DLD1 (cell line): ENCODE data around the gene MTERF4.
"Not testable (repeated sequence)": the region's sequence is repeated elsewhere in the genome, so short reads cannot be mapped to it uniquely, and the experiment has no call there.

Experiments used
- in situ Hi-C: cut with HindIII; loops from 2 replicates; pipeline ENCODE4 v1.10.0; 2017; ENCODE audit warnings: low sequenced_read_pairs

Gene MTERF4

DNA sequence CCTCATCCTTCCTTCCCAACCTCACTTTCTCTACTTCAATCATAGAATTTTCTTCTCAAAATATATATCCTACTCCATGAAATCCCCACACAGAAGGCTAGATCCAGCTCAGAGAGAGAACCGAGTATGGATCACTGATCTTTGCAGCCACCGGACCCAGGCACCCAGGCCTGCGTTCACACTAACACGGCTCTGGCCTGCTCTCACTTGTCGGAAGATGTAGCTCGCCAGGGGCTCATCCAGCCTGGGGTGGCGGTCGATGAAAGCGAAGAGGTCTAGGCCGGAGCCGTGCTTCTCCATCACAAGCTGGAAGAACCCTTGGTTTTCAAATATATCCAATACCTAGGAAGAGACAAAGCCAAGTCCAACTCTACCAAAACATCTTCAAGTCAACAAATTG lies 12.7 kb upstream of the MTERF4 start:
- in situ Hi-C loops = no loop called here

DNA sequence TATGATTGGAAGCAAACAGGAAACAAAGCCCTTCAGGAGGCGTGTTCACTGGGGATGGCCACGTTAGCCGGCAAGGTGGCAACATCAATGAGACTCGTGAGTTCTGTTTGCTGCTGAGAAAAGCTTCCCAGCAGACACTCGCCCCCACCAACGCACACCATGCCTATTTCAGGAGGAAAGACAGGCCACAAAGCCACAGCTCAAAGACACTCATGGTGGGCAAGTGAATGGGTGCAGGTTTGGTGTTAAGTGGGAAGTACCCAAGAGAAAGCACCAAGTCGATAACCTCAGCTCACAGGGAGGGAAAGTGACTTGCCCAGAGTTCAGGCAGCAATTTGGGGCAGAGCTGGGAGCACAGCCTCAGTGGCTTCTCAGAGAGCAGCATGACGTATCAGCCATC lies 10.5 kb upstream of the MTERF4 start:
- in situ Hi-C loops = no loop called here

DNA sequence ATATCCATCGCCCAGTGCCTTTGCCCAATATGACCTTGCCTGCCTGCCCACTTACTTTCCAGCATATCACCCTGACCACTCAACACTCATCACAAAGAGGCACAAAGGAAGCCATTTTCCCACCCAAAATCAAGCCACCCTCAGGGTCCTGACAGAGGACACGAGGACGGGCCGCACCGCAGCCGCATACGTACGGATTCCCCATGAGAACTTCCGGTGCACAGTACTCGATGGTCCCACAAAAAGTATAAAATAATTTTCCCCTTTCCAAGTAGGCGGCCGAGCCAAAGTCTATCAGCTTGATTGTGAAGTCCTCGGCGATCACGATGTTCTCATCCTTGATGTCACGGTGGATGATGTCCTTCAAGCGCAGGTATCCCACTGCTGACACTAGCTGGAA lies 10.0 kb upstream of the MTERF4 start:
- in situ Hi-C loops = no loop called here

DNA sequence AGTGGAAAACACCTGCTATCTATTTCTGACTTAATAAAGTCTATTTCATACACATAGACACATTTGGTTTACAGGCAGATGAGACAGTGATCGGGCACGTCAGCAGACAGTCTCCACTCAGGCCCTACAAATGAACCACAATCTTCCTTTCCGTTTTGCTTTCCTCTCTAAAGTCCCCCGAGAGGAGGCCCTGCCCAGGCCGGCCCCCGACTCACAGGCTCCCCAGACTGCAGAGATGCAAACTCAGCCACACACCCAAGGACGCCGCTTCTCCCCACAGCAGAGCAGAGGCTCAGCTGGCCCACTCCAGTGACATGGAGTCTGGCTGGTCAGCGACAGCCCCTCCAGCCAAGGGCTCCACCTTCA lies 9.3 kb upstream of the MTERF4 start:
- in situ Hi-C loops = no loop called here

DNA sequence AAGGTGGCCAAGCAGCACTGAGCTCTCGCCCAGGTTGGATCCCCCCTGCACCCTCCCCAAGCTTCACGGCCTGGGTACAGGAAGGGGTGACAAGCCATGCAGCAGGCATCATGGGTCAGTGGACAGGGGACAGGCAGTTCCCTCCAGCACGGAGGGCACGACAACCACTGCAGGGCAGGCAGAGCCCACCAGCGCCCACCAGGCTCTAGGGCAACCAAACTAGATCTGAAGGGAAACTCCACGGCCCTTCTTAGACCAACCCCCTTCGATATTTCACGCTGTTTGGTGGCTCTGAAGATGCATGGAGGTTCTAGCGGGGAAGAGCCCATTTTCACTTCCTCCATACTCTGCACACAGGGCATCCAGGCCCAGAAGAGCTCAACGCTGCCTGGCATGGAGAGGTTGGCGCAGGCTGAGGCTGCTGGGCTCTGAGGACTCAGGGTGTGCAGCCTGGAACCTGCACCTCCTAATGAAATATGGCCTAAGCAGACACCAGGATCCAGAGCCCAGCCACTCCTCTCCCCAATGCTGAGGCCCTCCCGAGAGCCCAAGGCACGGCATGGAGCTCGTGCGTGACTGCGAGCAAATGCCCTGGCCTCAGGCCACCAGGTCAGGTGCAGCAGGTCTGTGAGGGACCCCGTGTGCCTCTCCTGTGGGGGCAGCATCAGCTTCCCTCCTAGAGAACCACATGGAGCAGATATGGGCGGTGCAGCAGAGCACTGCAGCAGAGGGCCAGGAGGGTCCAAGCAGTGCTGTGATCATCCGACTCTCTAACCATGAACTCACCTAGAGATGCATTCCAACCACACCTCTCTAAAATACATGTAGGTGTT lies 8.7 kb upstream of the MTERF4 start:
- in situ Hi-C loops = no loop called here

DNA sequence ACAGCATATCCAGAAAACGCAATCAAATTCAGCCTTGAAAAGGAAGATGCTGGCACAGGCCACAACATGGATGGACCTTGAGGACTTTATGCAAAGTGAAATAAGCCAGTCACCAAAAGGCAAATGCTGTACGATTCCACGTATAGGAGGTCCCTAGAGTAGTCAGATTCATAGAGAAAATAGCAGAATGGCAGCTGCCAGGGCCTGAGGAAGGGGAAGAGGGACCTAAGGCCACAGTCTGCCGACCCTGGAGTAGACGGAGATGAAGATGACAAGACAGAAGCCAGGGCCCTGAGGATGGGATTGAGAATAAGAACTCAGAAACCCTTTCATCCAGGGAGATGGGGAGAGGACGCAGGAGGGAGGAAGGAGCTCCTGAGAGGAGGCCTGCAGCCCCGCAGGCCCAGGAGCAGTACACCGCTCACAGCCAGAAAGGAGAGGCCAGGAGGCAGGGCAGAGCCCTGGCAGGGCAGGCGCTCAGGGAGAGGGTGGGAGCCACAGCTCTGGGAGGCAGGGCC lies 8.1 kb upstream of the MTERF4 start:
- in situ Hi-C loops = no loop called here

DNA sequence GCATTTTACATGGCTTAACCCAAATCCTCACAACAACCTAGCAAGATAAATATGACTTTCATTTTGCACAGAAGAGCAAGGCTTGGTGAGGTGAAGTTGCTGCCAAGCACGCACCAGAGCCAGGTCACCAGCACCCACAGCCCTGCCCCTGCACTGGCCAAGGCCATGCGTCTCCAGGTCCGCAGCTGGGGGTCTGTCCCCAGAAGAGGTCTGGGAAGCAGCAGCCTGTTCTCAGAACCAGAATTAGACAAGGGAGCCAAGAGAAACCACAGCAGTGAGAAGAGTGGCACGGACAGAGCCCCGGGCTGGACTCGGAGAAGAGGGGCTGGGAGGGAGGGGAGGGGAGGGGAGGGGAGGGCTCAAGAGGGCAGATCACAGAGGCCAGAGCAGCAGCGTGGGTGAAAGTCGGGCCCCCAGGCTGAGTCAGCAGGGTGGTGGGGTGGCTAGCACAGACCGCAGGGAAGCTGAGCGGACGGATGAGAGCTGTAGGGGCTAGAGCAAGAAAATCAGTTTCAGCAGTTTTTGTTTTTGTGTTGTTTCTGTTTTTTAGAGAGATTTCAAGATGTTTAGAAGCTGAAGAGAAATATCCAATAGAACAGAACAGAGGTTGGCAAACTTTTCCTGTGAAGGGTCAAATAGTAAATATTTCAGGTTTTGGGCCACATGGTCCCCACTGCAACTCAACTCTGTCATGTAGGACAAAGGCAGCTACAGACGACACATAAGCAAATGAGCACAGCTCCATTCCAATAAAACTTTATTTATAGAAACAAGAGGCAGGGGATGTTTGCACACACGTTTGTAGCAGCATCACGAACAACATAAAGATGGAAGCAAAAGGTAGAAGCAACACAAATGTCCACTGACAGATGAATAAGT lies 7.4 kb upstream of the MTERF4 start:
- in situ Hi-C loops = no loop called here

DNA sequence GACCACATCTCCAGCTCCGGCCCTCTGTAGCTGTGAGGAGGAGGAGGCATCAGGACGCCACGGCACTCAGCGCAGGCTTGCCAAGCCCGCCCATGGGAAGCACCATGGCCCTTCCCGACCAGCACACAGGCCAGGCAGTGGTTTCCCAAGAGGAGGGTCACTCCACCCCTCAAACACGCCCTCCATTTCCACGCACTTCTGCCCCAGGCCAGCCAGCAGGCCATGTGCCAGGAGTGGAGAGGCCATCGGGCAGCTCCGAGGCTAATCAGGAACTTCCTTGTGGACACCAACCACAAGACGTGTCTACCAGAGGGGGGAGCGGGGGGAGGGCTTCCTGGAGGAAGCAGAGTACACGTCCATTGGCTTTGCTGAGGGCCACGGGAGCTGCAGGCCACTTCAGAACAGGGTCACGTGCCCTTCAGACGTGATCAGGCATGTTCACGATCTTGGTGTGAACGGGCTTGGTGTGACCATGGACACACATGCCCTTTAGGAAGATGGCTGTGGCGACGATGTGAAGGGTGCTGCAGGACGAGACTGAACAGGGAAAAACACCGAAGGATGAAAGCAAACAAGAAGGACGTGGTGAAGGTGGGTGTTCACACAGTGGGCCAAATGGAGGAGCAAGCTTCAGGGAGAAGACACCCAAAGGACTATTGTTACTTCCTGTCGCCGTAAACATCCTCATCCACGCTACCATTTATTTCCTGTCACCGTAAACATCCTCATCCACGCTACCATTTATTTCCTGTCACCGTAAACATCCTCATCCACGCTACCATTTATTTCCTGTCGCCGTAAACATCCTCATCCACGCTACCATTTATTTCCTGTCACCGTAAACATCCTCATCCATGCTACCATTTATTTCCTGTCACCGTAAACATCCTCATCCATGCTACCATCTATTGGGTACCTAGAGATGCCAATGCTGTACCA lies 6.5 kb upstream of the MTERF4 start:
- in situ Hi-C loops = no loop called here

DNA sequence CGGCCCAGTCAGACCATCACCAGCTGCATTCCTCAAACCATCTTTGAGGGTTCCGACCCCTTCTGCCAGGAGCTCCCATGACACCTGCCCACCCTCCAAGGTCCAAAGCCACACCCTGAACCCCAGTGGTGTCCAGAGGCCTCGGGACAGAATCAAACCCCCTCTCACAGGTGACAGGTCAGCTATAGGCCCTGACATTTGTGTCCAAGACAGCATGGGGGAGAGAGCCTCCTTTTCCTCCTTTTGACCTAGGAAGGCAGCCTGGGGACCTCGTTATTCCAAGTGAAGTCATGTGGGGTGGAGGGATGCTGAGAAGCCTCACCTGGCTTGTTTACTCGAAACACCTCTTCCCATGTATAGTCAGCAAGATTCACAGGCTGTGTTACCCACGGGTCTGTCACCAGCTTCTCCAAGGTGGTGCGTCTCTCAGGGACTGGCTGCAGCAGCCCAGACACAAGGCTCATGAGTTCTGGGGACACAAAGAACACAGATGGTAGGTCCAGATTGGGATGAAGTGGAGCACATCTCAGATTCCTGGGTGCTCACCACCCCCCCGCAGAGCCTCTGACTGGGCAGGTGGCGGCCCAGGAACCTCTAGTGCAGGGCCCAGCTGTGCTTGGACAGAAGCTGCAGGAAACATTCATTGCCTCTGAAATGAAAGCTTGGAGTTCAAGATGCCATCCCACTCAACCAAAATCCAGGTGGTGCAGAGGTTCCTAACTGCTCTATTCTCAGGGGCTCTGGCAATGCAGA lies 5.1 kb upstream of the MTERF4 start:
- in situ Hi-C loops = no loop called here

DNA sequence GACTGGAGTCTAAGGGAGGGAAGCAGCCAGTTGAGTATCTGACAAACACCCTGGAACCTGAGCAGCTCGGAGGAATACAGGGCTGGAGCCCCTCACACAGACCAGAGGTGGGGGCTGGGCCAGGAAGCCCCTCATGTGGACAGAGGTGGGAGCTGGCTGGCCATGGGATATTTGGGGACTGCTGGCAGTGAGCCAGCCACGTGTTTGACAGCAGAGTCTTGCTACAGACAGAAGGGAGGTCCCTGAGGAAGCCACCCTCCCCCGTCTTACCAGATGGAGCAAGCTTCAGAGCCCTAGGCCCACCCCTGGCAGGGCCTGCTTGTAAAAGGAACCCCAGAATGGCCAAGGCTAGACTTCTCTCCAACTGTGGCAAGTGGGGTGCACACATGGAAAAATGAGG lies 3.6 kb upstream of the MTERF4 start:
- in situ Hi-C loops = no loop called here

DNA sequence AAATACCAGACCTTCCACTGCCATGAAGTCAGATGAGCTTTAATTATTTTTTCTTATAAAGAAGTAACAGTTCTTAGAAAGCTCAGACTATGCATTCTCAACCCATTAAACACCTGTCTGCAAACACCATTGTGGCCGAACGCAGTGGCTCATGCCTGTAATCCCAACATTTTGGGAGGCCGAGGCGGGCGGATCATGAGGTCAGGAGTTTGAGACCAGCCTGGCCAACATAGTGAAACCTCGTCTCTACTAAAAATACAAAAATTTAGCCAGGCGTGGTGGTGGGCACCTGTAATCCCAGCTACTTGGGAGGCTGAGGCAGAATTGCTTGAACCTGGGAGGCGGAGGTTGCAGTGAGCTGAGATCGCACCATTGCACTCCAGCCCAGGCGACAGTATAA lies 2.5 kb upstream of the MTERF4 start:
- in situ Hi-C loops = not testable (repeated sequence)

DNA sequence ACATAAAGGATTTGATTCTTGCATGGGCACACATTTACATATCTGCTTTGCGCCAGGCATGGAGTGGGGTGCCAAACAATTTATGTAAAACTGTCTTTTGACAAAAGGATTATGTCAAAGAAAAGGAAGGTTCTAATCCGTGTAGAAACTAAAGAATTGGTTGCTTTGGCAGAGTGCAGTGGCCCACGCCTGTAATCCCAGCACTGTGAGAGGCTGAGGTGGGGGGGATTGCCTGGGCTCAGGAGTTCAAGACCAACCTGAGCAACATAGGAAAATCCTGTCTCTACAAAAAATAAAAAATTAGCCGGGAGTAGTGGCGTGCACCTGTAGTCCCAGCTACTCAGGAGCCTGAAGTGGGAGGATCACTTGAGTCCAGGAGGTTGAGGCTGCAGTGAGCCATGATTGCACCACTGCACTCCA lies 1.1 kb upstream of the MTERF4 start:
- in situ Hi-C loops = no loop called here

DNA sequence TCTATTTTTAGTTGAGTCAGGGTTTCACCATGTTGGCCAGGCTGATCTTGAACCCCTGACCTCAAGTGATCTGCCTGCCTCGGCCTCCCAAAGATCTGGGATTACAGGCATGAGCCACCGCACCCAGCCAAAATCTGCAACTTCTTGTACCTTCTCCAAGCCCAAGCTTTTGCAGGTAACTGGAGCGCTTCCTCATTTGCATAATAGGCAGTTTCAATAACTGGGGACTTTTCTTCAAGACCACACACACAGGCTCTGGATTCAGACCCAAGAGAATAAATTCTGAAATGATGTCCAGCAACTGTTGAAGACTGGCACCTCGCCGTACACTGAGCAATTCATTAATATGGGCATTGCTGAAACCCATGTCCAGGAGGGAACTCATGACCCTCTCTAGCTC lies 2.8 kb downstream of the MTERF4 start:
- in situ Hi-C loops = no loop called here

DNA sequence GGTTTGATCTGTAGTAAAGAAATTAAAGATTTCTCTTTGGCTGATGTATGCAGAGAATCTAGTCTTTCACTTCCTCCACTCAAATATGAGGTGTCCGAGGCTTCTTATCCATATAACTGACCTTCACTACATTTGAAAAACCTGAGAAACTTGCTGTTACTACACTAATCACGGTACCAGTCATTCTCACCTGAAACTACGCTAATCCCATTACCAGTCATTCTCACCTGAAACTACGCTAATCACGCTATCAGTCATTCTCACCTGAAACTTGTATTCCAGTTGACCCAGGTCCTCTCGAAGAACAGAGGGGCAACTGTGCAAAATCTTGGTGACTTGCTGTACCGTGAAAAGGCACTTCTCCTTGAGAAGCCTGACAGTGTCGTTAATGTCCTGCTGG lies 5.1 kb downstream of the MTERF4 start:
- in situ Hi-C loops = no loop called here

DNA sequence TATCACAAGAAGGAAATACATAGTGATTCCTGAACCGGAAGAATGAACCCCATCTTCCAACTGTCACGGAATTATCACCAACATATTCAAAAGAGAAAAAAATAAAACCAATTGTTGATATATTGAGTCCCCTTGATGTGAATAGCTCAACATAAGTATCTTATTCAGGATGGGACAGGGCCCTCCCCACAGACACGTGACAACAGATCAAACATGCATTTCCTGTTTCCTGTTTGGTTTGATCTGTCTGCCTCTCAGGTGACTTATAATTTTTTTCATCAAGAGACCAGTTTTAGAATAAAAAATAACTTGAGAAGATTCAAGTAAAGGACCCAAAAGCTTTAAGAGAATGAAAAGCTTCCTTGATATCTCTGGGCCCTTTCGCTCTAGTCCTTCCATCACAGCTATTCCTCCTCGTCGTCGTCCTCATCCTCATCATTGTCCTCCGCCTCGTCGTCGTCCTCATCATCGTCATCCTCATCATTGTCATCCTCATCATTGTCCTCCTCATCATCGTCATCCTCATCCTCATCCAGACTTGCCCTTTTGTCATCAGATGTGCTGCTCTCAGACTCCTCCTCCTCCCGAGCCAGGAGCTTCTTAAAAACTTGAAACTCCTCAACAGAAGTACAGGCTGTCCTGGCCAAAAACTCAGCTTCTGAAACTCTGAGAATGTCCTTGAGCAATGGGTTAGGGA lies 6.3 kb downstream of the MTERF4 start:
- in situ Hi-C loops = no loop called here

DNA sequence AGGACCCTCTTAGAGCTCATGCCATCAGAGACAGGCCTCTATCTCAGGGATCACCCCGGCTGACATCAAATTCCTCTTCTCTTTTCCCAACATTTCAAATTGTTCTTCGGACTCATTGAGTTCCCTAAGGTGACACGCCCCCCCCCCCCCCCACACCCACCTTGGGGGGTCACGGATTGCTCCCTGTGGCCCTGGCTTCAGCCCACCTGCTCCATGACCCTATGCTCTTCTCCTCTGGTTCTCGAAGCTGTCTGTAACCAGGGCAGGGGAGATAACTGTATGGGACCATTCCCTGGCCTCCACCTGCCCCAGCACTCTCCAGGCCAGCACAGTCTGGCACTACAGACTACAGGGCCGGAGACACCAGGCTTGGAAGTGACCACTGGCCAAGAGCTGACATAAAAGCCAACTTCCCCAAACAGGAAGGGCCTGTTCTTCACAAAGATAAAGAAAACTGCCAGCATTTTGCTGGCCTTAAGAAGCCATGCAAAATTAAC lies 7.1 kb downstream of the MTERF4 start:
- in situ Hi-C loops = no loop called here

DNA sequence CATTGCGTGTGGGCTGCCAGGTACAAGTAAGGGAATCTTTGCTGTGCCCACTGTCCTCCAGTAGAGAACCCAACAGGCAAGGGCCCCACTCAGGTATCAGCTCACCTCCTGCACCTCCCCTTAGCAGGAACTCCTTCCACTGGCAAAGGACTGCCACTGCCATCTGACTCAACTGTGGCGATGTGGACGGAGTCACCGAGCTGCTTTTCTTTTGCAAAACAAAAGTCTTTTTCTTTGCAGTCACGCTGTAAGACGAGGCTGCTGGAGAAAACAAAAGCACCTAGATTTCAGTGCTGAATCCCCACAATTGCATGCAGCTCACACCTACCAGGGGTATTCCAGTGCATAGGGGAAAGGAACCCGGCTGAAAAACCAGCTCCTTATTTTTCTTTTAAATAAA lies 7.9 kb downstream of the MTERF4 start:
- in situ Hi-C loops = no loop called here

DNA sequence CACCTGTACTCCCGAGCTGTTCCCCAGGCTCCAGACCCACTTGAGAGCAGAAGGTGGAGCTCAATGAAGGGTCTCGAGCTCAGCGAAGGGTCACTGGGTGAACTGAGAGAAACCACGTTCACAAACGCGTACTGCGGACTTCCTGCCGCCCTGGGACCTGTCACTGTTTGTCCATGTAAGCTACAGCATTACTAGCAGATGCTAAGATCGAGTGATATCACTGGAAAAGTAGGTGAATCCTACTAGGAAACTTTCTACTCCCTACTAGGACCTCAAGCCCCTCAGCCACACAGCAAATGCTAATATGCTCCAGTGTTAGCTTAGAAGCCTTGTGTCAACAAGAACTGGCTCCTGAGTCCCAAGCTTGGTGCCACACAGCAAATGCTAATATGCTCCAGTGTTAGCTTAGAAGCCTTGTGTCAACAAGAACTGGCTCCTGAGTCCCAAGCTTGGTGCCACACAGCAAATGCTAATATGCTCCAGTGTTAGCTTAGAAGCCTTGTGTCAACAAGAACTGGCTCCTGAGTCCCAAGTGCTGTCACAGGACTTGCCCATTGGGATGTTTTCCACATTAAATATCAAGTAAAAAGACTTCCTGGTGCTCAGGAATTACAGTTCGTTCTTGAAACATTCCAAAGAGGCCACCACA lies 8.8 kb downstream of the MTERF4 start:
- in situ Hi-C loops = not testable (repeated sequence)

DNA sequence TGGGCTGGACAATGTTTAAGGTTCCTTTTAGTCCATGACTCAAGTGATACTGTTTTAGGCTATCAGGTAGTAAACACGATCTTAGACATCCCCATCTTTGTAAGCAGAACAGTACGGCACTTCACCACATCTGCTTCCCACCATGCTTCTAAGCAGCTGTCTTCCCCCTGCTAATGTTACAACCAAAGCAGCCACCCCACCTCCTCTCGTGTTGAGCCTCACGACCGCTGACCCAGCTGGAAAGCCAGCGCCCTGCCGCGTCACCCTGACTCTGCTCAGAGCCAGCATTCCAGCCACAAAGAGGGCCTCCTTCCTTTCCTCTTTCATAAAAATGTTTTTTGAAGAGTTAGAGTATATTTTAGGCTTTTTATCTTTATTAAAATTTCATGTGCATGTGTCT lies 9.4 kb downstream of the MTERF4 start:
- in situ Hi-C loops = no loop called here
